ENCODE measurements around the gene GPR143.
"Not testable (repeated sequence)": the region's sequence is repeated elsewhere in the genome, so short reads cannot be mapped to it uniquely, and the experiment has no call there.

Gene GPR143

GRCh38 chrX:9765737-9766097 lies at the start of gene GPR143:
Gene GPR143 (minus strand): TSS chrX:9765847. CDS start chrX:9765817, 30 bp downstream.
- DNase-seq (ENCODE audit: low read depth in 2 of 2) = no peak

DNA sequence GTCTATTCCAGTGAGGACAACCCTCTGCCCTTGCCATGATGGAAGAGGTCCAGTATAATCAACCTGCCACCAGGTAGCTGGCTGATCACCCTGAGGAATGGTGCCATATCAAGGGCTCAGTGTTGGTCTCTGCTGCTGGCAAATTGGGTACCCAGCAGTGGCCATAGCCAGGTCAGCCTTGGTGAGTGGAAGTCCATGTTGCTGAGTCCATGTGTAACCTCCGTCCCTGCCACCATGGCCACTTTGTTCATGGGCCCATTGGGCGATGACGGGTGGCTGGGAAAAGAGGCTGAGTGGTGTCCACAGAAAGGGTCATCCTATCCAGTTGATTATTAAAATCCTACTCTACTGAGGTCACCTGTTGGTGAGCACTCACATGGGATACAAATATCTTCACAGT lies 45.4 kb upstream of the GPR143 start:
- DNase-seq (ENCODE audit: low read depth in 2 of 2) = not testable (repeated sequence)

- not testable (repeated sequence) for DNase-seq (ENCODE audit: low read depth in 2 of 2)
These were observed 44.2 kb upstream of the GPR143 start for GRCh38 chrX:9809876-9810275.

GRCh38 chrX:9807355-9808182 lies 41.9 kb upstream of the GPR143 start:
- no peak for DNase-seq (ENCODE audit: low read depth in 2 of 2)

- no peak for DNase-seq (ENCODE audit: low read depth in 2 of 2)
These were observed 40.3 kb upstream of the GPR143 start for GRCh38 chrX:9805956-9806355.

GRCh38 chrX:9804444-9804843 lies 38.8 kb upstream of the GPR143 start:
- DNase-seq (ENCODE audit: low read depth in 2 of 2) = no peak

GRCh38 chrX:9802737-9803136 lies 37.1 kb upstream of the GPR143 start:
- DNase-seq (ENCODE audit: low read depth in 2 of 2) = no peak

DNA sequence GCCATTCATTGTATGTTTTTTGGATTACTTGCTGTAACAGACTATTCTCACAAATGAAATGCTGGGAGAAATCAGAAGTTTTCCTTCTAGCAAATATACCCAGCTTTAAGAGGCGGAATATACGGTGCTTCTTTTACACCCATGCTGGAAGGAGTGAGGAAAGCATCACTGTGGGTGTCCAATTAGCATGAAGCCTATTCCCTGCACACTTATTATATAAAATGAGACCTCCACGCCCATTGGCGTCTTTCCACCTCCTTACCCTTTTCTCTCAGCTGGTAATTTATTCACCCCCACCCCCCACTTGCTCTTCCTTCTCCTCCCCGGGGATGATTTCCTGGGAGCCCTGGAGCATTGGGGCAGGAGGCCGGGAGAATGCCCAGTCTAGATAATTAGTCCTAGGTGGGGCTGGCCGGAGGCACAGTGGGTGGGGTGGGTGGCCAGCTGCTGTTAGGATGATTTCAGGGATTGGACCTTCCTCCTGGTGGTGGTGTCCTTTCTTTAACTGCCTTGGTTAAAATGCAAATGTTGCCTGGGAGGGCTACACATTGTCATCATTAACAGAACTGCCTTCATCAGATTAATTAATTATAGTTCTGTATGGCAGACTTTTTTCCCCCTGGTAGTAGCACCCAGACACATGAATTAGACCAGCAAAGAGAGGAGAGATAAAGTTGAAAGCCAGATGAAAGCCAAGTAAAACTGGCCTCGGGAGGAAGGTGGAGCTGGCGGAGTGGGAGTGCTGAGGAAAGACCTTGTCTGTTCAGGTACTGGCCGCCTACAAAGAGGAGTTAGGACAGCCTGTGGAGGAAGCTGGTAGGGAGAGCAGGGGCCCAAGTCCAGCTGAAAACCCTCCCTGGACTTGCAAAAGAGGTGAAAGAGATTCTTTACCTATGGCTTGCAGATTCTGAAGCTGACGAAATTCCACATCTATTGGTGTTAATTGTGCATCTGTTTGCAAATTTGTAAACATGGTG lies 32.0 kb upstream of the GPR143 start:
- DNase-seq (ENCODE audit: low read depth in 2 of 2) = no peak

- DNase-seq (ENCODE audit: low read depth in 2 of 2) = no peak
These were observed 28.8 kb upstream of the GPR143 start for GRCh38 chrX:9794495-9794894.

GRCh38 chrX:9790866-9791265 lies 25.2 kb upstream of the GPR143 start:
- no peak for DNase-seq (ENCODE audit: low read depth in 2 of 2)

DNA sequence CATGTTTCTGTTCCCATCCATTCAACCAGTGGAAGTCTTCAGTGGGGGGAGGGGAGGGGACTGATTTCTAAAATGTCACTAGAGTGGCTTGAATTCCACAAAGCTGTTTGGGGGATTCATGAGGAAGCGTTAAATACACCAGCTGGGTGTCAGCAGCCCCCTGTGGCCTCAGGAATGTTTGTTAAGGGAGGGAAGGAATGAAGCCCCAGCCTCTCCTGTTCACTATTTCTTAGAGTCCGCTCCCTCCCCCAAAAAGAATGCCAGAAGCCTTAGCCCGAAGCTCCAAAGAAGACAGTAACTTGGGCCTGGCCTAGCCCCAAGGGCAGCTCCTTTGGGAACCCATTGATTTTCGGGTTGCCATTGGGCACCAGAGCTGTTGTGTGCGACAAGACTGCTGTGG lies 23.9 kb upstream of the GPR143 start:
- DNase-seq (ENCODE audit: low read depth in 2 of 2) = no peak

DNA sequence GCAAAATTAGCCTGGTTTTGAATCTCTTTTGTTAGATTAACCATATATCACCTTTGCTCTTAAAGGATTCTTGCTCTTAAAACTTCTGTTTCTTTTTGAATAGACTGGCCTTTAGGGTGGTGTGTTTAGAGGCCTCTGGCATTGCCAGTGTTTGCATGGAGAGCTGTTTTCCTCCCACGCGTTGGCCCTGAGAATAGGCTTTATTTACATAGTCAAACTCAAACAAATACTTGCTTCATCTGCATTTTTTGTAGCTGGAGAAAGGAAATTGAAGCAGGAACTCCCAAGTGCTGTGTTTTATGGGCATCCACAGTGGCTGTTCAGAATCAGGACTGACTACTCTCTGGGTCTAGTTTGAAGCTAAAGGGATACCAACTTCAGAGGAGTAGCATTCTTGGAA lies 23.3 kb upstream of the GPR143 start:
- DNase-seq (ENCODE audit: low read depth in 2 of 2) = no peak

- no peak for DNase-seq (ENCODE audit: low read depth in 2 of 2)
These were observed 21.4 kb upstream of the GPR143 start for GRCh38 chrX:9786798-9787635.

GRCh38 chrX:9785944-9786797 lies 20.5 kb upstream of the GPR143 start, which contains the start of gene SHROOM2:
Gene SHROOM2 (plus strand): TSS chrX:9786429. CDS start chrX:9786546, 117 bp downstream.
- DNase-seq (ENCODE audit: low read depth in 2 of 2) = no peak

DNA sequence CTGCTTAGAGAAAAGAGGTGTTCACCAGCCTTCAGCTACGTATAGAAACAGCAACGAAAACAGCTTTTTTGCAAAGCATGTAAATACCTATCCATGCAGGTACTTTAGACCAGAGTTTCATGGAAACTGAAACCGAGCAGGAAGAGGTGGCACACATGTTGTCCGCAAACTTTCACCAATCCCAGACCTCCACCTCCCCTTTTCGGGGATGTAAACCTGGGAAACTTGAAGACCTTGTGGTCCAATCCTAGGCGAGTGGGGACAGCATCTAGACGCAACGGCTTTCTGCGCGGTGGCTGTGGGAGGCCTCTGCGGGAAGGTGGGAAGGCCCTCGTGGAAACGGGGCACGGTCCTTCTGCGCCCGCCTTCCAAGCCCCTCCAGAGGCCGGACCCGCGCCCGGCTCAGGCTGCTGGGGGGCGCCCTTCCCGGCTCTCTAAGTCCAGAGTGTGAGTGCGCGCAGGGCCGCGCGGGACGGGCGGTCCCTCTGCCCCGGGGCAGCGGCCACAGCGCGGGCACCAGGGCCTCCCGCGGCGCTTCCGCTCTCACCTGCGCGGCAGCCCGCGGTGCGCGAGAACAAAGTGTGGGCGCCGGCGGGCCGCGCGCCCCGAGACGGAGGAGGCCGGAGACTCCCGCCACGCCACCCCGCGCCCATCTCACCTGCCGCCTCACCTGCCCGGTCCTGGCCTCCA lies 19.8 kb upstream of the GPR143 start:
- no peak for DNase-seq (ENCODE audit: low read depth in 2 of 2)

- DNase-seq (ENCODE audit: low read depth in 2 of 2) = no peak
These were observed 18.7 kb upstream of the GPR143 start for GRCh38 chrX:9784332-9784731.

DNA sequence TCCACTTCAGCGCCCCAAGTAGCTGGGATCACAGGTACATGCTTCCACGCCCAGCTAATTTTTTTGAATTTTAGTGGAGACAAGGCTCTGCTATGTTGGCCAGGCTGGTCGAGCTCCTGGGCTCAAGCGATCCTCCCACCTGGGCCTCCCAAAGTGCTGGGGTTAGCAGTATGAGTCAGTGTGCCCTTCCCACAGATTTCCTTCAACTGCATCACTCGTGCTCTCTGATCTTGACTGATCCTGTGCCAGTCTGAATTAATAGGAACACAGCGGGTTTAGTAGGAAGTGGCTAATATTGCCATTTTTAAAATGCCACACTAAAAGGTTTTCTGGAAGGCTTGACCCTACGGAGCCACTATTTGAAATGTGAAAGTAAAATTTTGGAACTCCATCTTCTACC lies 16.3 kb upstream of the GPR143 start:
- DNase-seq (ENCODE audit: low read depth in 2 of 2) = no peak

DNA sequence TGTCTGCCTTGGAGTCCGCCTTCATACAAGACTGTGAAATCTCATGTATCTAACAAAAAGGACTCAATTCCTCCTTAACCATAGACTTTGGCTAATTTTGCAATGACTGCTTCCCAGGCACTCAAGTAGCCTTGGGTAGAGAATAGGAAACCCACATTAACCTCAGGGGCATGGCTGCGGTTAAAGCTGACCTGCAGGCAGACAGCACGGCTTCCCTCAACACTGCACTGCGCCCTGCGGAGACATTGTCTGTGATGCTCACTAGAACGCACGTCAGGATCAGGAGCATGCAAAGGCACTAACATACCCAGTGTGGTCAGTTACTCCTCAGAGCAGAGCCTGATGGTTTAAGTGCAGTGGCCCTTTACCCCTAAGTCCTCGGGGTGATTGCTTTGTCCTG lies 10.3 kb upstream of the GPR143 start:
- DNase-seq (ENCODE audit: low read depth in 2 of 2) = no peak

- DNase-seq (ENCODE audit: low read depth in 2 of 2) = no peak
These were observed 7.3 kb upstream of the GPR143 start for GRCh38 chrX:9772943-9773342.

DNA sequence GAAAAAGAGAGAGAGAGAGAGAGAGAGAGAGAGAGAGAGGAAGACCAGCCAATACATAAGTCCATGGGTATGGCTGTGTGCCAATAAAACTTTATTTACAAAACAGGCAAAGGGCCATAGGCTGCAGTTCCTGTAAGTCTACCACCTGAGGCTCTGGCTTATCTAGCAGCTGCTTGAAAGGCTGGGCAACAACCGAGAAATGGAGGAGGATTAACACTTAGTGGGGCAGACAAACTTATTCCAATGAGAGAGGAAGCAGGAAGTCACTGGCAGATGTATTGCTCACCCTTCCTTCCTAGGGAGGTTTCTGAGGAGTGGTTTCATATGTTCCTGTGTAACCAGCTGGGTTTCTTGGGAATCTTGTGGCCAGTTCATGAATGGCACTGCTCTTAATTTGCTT lies 4.7 kb upstream of the GPR143 start:
- DNase-seq (ENCODE audit: low read depth in 2 of 2) = no peak
